NOMO-1 (cell line): ENCODE results near the gene SEPTIN12.
"Not testable (repeated sequence)": the region's sequence is repeated elsewhere in the genome, so short reads cannot be mapped to it uniquely, and the experiment has no call there.

Source experiments
- DNase-seq, 2 experiments: peaks; one replicate each; lab custom pipeline; 2025; ENCODE audit not compliant: unreplicated experiment in 2 of 2; lab: John Stamatoyannopoulos, UW

SEPTIN12 gene

DNA sequence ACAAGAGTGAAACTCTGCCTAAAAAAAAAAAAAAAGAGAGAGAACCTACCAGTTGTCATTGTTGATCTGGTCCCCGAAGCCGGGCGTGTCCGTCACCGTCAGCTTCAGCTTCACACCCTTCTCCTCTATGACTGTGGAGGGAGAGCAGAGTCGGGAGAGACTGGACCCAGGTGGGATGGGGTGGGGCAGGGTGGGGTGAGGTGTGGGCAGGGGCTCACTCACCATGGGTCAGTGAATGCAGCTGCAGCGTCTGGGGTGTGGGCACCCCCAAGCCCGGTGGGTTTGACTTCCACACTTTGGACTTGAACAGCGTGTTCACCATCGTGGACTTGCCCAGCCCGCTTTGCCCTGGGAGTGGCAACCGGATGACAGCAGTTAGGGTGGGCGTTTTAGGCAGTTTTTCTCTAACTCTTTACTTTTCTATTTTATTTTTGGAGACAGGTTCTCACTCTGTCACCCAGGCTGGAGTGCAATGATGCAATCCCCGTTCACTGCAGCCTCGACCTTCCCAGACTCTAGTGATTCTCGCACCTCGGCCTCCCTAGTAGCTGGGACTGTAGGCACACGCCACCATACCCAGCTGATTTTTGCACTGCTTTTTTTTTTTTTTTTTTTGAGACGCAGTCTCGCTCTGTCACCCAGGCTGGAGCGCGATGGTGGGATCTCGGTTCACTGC lies 2.2 kb downstream of the SEPTIN12 start:
- no peak for DNase-seq

DNA sequence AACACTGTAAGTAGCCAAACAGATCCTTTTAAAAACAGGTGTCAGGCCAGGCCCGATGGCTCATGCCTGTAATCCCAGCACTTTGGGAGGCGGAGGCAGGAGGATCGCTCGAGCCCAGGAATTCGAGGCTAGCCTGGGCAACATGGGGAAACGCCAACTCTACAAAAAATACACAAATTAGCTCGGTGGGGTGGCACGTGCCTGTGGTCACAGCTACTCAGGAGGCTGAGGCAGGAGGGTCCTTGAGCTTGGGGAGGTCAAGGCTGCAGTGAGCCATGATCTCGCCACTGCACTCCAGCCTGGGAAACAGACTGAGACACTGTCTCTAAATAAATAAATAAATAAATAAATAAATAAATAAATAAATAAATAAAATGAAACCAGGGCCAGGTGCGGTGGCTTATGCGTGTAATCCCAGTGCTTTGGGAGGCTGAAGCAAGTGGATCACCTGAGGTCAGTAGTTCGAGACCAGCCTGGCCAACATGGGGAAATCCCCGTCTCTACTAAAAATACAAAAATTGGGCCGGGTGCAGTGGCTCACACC lies 3.6 kb downstream of the SEPTIN12 start:
- DNase-seq = not testable (repeated sequence)

DNA sequence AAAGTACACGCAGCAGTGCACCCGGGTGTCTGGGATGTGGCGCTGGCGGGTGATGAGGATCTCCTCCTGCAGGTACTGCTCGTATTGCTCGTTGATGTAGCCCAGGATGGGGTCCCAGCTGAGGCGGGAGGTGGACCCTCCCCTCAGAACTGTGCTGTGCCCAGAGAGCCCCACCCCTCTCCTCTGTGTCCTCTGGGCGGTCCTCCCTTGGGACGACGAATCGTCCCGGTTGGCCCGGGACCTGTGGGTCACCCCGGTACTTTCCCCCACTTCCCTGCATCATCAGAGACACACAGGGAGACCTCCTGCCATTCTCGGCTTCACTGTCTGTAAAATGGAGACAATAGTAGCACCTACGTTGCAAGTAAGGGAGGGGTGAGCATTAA lies 4.2 kb downstream of the SEPTIN12 start:
- no peak for DNase-seq

DNA sequence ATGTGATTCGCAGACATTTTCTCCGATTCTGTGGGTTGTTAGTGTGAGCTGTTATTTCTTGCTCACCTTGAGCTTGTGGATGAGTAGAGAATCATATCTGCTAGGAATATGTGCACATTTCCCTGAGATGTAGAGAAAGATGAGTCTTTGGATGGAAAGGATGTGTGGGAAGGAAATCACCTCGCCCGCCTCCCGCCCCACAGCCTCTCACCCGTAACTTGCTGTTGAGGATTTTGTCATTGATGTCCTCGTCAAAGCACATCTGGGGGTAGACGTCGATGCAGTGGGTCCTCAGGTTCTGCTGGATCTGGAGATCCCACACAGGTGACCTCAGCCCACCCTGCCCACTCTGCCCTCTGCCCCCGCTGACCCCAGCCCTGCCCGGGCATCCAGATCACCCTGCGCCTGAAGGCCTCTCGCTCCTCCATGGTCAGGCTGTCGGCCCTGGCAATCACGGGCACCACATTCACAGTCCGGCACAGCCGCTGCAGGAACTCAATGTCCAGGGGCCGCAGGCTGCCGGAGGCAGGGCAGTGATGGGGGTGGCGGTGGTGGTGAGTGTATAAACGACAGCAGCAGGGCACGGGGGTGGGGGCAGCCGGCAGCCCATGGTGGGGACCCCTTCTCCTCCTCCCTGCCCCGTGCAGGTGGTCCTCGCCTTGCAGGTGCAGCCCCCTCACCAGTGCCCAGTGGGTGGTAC lies 4.7 kb downstream of the SEPTIN12 start:
- no peak for DNase-seq

DNA sequence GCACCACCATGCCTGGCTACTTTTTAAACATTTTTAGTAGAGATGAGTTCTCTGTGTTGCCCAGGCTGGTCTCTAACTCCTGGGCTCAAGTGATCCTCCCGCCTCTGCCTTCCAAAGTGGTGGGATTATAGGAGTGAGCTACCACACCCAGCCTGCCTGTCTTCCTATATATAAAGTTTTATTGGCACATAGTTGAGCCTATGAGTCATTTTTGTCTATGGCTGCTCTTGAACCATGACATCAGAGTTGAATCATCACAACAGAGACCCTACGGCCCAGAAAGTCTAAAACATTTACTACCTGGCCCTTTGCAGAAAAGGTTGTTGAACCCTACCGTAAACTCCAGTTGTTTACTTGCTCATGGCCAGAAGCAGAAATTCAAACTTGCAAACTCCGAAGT lies 7.9 kb downstream of the SEPTIN12 start:
- DNase-seq = no peak

DNA sequence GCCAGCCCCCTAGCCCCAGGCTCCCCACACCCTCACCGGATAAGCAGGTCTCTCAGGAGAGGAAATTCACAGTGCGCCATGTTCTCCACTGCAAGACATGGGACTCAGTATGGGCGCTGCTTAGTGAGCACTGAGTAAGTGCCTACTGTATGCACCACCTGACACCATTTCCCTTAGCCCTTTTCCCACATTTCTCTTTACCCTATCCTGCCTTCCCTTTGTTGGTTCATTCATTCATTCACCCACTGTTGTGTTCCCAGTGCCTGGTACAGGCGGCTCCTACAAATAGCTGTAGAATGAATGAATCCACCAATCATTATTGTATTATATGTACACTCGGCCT lies 10.1 kb downstream of the SEPTIN12 start:
- no peak for DNase-seq

DNA sequence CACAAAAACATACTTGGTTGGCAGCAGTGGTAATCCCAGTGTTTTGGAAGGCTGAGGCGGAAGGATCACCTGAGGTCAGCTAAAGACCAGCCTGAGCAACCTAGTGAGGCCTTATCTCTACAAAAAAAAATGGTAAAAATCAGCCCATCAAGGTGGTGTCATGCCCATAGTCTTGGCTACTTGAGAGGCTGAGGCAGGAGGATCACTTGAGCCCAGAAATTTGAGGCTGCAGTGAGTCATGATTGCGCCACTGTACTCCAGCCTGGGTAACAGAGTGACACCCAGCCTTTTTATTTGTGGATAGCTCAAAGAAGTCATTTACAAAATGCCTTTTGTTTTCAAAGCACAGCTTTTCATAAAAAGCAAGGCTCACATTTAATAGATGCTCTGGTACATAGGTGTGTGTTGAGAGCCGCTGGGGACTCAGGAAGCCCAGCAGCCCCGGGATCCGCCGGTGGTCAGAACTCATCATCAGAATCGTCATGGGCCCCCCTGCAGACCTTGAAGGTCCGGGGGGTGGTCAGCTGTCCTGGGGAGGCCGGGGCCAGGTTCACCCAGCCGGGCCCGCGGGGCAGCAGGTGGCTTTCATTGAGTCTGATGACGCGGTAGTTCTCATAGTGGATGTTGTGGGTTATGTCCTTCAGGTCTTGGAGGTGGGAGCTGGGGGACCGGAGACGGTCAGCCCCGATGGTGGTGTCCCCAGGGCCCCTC lies 10.7 kb downstream of the SEPTIN12 start:
- no peak for DNase-seq

DNA sequence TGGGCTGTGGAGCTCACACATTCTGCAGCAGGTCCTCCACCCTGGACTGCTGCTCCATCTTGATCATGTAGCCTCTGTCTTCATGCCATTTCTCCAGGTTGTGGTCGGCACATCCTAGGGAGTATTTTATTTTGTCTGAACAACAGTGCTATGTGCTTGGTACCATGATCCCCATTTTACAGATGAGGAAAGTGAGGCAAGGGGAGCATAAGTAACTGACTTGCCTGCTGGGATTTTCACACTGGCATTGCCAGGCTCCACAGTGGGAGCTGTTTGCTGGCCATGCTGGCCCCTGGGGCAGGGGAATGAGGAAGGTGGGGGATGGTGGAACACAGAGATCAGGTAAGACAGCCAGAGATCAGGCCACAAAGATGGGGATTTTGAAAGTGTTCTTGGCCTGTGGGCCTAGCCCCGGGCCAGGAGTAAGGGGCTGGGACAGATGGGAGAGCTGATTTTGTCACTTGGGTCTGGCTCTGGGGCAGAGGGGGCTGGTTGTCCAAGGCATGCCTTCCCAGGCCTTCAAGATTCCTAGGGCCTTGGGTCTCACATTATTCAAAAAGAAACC lies 11.9 kb downstream of the SEPTIN12 start:
- DNase-seq = no peak

- no peak for DNase-seq
Measured at GRCh38 chr16:4775005-4775404, 13.1 kb downstream of the SEPTIN12 start.

DNA sequence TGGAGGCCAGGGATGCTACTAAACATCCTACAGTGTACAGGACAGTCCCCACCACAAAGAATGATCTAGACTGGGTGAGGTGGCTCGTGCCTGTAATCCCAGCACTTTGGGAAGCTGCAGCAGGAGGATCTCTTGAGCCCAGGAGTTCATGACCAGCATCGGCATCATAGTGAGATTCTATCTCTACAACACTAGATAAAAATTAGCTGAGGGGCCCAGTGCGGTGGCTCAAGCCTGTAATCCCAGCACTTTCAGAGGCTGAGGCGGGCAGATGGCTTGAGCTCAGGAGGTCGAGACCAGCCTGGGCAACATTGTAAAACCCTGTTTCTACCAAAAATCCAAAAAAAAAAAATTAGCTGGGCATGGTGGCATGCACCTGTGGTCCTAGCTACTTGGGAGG lies 15.8 kb downstream of the SEPTIN12 start:
- DNase-seq = no peak

- no peak for DNase-seq
Measured at GRCh38 chr16:4771646-4772045, 16.5 kb downstream of the SEPTIN12 start.

GRCh38 chr16:4769306-4769638 lies 18.9 kb downstream of the SEPTIN12 start:
- DNase-seq = no peak

- peak; percentile 82 to 83 for DNase-seq
Measured at GRCh38 chr16:4768549-4769305, 19.4 kb downstream of the SEPTIN12 start.

DNA sequence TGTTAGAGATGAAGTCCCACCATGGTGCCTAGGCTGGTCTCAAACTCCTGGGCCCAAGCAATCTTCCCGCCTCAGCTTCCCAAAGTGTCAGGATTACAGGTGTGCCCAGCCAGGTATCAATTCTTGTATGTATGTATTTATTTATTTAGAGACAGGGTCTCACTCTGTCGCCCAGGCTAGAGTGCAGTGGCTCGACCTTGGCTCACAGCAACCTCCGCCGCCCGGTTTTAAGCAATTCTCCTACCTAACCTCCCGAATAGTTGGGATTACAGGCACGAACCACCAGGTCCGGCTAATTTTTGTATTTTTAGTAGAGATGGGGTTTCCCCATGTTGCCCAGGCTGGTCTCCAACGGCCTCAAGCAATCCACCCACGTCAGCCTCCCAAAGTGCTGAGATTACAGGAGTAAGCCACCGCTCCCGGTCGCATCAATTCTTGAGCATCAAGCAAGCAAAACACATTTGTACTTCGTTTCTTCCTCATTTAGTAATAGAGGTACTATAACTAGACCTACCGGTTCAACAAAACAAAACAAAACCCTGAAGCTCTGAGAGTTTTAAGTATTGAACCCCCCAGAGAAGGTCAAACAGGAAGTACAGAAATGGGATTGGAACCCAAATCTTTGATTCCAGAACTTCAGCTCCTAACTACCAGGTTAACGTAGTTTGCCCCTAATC lies 20.1 kb downstream of the SEPTIN12 start:
- DNase-seq = peak in 1 of 2 experiments; percentile 58

DNA sequence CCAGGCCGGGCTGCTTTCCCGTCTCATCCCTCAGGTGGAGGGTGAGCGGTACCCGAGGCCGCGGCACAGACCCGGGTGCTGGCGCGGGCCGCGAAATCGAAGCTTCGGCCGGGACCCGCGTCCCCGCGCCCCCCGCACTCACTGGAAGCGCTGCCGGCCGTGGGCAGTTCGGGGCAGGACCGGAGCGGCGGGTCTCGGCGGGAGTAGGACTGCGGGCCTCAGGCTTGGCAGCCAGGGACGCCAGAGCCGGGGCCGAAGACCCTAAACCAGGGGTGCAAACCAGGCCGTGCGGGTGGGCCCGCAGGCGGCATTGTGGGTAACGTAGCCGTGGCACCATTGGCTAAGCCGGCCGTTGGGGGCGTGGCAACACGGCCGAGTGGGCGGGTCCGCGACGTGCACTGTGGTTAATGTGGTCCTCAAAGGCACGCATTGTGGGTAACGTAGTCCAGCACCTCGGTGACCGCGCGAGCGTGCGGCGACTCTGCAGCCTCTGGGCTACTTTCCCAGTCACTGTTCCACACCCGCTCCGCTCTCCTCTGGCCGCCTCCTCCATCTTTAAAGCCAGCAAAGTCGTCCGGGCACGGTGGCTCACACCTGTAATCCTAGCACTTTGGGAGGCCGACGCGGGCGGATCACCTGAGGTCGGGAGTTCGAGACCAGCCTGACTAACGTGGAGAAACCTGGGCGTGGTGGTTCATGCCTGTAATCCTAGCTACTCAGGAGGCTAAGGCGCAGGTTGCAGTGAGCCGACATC lies 21.1 kb downstream of the SEPTIN12 start, which contains the start of gene ZNF500:
Gene ZNF500, minus strand, starts transcription at position 288 of the 754 bp plus-strand sequence. CDS start 1,184 bp downstream, outside the sequence.
- DNase-seq = peak; percentile 91 to 92

GRCh38 chr16:4765511-4766474 lies 22.4 kb downstream of the SEPTIN12 start:
- no peak for DNase-seq

DNA sequence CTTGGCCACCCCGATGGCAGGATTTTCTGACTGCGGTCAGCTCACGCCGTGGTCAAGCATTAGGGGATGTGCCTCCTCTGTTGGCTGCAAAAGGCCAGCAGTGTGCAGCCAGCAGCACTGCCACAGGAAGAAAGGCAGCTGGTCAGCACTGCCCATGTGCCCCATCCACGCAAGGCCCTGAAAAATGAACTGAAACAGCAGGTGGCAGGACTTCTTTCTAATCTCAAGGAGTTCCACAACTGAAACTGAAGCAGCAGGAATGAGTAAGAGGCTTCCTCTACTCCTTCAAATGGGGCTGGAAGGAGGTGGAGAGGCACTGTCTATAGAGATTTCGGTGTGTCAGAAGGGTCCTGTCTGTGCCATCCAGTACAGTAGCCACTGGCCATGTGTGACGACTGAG lies 24.4 kb downstream of the SEPTIN12 start:
- no peak for DNase-seq

DNA sequence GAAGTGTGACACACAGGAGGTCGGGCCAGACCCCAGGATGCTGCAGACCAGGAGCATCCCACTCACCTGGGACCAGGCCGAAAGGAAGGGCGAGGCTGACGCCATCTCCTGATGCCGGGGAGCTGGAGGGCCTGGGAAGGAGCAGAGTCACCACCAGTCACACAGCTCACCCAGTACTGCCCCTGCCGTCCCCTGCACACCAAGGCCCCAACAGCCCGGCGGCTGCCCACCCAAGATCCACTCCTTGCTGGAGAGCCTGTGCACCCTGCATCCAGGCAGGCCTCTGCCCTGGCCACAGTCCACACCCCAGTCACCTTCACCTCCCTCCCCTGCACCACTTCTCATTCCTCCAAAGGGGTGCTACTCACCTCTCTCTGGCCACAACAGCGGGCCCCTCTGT lies 25.9 kb downstream of the SEPTIN12 start:
- no peak for DNase-seq
